PC-3 (cell line): Measurements from ENCODE around the gene MED12L.

Experiments
- EZH2 ChIP-seq: fragments of 300-600 bp; sonication (generic); IDR thresholded peaks from one replicate; pipeline ENCODE4 v1.6.1; 2017; ENCODE audit warnings: antibody characterized with exemption, mild to moderate bottlenecking, low read length; ENCODE audit not compliant: unreplicated experiment
- TF ChIP-seq, protein P1 (sequence below): fragments of 300-600 bp; sonication (generic); conservative IDR thresholded peaks from 2 replicates; pipeline ENCODE4 v1.5.1; 2017; ENCODE audit warnings: antibody characterized with exemption, low read depth, mild to moderate bottlenecking, low read length

DNA sequence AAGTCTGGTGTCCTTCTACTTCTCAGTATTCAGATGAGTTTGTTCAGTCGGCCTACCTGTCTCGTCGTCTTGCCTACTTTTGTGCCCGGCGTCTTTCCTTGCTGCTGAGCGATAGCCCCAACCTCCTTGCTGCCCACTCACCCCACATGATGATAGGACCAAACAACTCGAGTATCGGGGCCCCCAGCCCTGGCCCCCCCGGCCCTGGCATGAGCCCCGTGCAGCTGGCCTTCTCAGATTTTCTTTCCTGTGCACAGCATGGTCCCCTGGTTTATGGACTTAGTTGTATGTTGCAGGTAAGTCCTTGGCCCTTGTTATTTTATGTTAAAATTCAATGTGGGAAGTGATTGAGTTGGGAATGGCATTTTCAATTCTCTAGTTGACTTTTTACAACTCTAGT is 74.3 kb downstream of the MED12L start:
- TF ChIP-seq, protein P1, sequence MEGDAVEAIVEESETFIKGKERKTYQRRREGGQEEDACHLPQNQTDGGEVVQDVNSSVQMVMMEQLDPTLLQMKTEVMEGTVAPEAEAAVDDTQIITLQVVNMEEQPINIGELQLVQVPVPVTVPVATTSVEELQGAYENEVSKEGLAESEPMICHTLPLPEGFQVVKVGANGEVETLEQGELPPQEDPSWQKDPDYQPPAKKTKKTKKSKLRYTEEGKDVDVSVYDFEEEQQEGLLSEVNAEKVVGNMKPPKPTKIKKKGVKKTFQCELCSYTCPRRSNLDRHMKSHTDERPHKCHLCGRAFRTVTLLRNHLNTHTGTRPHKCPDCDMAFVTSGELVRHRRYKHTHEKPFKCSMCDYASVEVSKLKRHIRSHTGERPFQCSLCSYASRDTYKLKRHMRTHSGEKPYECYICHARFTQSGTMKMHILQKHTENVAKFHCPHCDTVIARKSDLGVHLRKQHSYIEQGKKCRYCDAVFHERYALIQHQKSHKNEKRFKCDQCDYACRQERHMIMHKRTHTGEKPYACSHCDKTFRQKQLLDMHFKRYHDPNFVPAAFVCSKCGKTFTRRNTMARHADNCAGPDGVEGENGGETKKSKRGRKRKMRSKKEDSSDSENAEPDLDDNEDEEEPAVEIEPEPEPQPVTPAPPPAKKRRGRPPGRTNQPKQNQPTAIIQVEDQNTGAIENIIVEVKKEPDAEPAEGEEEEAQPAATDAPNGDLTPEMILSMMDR: no peak
- no peak for TF ChIP-seq EZH2
